Upper lobe of left lung (tissue), 6 donors: Measurements from ENCODE around the gene SGMS1. TPM values are rescaled to one million over a fixed set of nuclear protein-coding genes. Genes with fewer than 3 reads are reported as not detected.

Source experiments
- ATAC-seq, 2 donors: fragments of 200-7000 bp; cut with Tn5 transposase; one replicate each; pipeline ENCODE4 v1.9.1; 2022; ENCODE audit warnings: mild to moderate bottlenecking in 2 of 2, moderate library complexity in 2 of 2; ENCODE audit not compliant: low FRiP score in 2 of 2
- DNase-seq, 2 donors: peaks; one replicate each; pipeline ENCODE4 v3.0.0-alpha.2; 2019 to 2020
- H3K27ac ChIP-seq, 4 donors: fragments of 200-600 bp; sonication (generic); one replicate each; pipeline ENCODE4 v1.5.1; 2016 to 2019
- H3K27me3 ChIP-seq, 4 donors: fragments of 200-600 bp; sonication (generic); one replicate each; pipeline ENCODE4 v1.5.1; 2017 to 2019
- H3K36me3 ChIP-seq, 4 donors: fragments of 200-600 bp; sonication (generic); one replicate each; pipeline ENCODE4 v1.5.1; 2016 to 2019
- H3K4me1 ChIP-seq, 4 donors: fragments of 200-600 bp; sonication (generic); one replicate each; pipeline ENCODE4 v1.5.1; 2018 to 2019
- H3K4me3 ChIP-seq, 4 donors: fragments of 200-600 bp; sonication (generic); one replicate each; pipeline ENCODE4 v1.5.1; 2017 to 2019; ENCODE audit warnings: mild to moderate bottlenecking in 2 of 4, moderate library complexity in 1 of 4
- H3K9me3 ChIP-seq, 4 donors: fragments of 200-600 bp; sonication (generic); one replicate each; pipeline ENCODE4 v1.5.1; 2018 to 2019
- CTCF ChIP-seq, 6 experiments: fragments of 450-650 bp in 4 of 6; fragments of 200-600 bp in 2 of 6; sonication (generic) in 2 of 6; IDR thresholded peaks; one replicate each; pipeline ENCODE4 v1.5.1; 2016 to 2019; ENCODE audit warnings: antibody characterized with exemption in 6 of 6
- EP300 ChIP-seq, 4 donors: sonication (generic); formaldehyde crosslinking; IDR thresholded peaks; one replicate each; pipeline ENCODE4 v1.5.1; 2017; ENCODE audit warnings: antibody characterized with exemption in 4 of 4, control low read depth in 2 of 4
- POLR2A ChIP-seq, 4 donors: fragments of 450-650 bp; IDR thresholded peaks; one replicate each; pipeline ENCODE4 v1.5.1; 2016 to 2017; ENCODE audit warnings: antibody characterized with exemption in 4 of 4, mild to moderate bottlenecking in 2 of 4
- POLR2AphosphoS5 ChIP-seq, 2 donors: sonication (generic); formaldehyde crosslinking; IDR thresholded peaks; one replicate each; pipeline ENCODE4 v1.5.1; 2017; ENCODE audit warnings: antibody characterized with exemption in 2 of 2
- WGBS, 2 donors: methylation state at CpG; one replicate each; pipeline ENCODE4 v1.1.5; 2017 to 2018; 5-methylcytosine and 5-hydroxymethylcytosine counted together
- total RNA-seq, 6 donors: library from RNA; depleted of rRNA in 4 of 6; stranded (reverse); fragments of >200 nt in 4 of 6; gene quantifications; one replicate each; pipeline versions ENCODE4 v1.1.0 to v1.2.1, GENCODE V29; 2016 to 2021
- donor health status: DM: no; HTN: no; CAD: no; lungs with moderate emphysema.
- donor health status: DM: no; HTN: yes; CAD: no; lungs with severe emphysema.

The SGMS1 gene
- total RNA-seq, 6 donors from 2014 or later: 66.7 to 230 (median 173) TPM

GRCh38 chr10:50281210-50281966 lies 342.4 kb downstream of the SGMS1 start:
- H3K36me3 ChIP-seq: no peaks in the 10 kb centered on the region
- no peaks in the 10 kb centered on the region for H3K4me1 ChIP-seq
- ATAC-seq (no peak), DNase-seq (no peak)
- no peak overlapping the region for H3K4me3 ChIP-seq
- no peaks in the 10 kb centered on the region for H3K9me3 ChIP-seq
- WGBS, 2 donors: 81 to 83% methylated on average over 8 of the region's 8 CpGs
- no peak overlapping the region for H3K27ac ChIP-seq
- H3K27me3 ChIP-seq: no peaks in the 10 kb centered on the region
- TF ChIP-seq CTCF (IDR thresholded peaks at IDR 0.05): no peak
- TF ChIP-seq POLR2A (IDR thresholded peaks at IDR 0.05): no peak
- no peak for TF ChIP-seq EP300 (IDR thresholded peaks at IDR 0.05)
- TF ChIP-seq POLR2AphosphoS5 (IDR thresholded peaks at IDR 0.05): no peak

- no peak overlapping the region for H3K4me3 ChIP-seq
- 48 to 71% methylated on average over 5 of the region's 5 CpGs for WGBS, 2 donors
- ATAC-seq: no peak
- H3K27me3 ChIP-seq: no peaks in the 10 kb centered on the region
- no peak for DNase-seq
- no peaks in the 10 kb centered on the region for H3K9me3 ChIP-seq
- H3K4me1 ChIP-seq: no peaks in the 10 kb centered on the region
- no peak for TF ChIP-seq EP300 (IDR thresholded peaks at IDR 0.05)
- no peak for TF ChIP-seq CTCF (IDR thresholded peaks at IDR 0.05)
- TF ChIP-seq POLR2A (IDR thresholded peaks at IDR 0.05): no peak
- TF ChIP-seq POLR2AphosphoS5 (IDR thresholded peaks at IDR 0.05): no peak
- H3K36me3 ChIP-seq: no peaks in the 10 kb centered on the region
- H3K27ac ChIP-seq: no peak overlapping the region
Measured at GRCh38 chr10:50280049-50280841, 343.5 kb downstream of the SGMS1 start.

- no peaks in the 10 kb centered on the region for H3K4me1 ChIP-seq
- WGBS, 2 donors: 66% methylated on average over 5 of the region's 5 CpGs
- H3K27me3 ChIP-seq: no peaks in the 10 kb centered on the region
- DNase-seq (no peak), ATAC-seq (peak in 1 of 2 donors; percentile 16)
- H3K4me3 ChIP-seq: no peak overlapping the region
- no peaks in the 10 kb centered on the region for H3K36me3 ChIP-seq
- no peak for TF ChIP-seq POLR2AphosphoS5 (IDR thresholded peaks at IDR 0.05)
- no peak for TF ChIP-seq CTCF (IDR thresholded peaks at IDR 0.05)
- TF ChIP-seq EP300 (IDR thresholded peaks at IDR 0.05): no peak
- no peak for TF ChIP-seq POLR2A (IDR thresholded peaks at IDR 0.05)
- no peaks in the 10 kb centered on the region for H3K9me3 ChIP-seq
- no peak overlapping the region for H3K27ac ChIP-seq
Measured at GRCh38 chr10:50279489-50279888, 344.3 kb downstream of the SGMS1 start.

GRCh38 chr10:50275650-50276235 lies 348.0 kb downstream of the SGMS1 start:
- ATAC-seq: peak in 1 of 2 donors; percentile 58
- Histone ChIP-seq H3K27ac (no peak overlapping the region), H3K4me1 (no peaks in the 10 kb centered on the region), H3K9me3 (no peaks in the 10 kb centered on the region), H3K36me3 (no peaks in the 10 kb centered on the region), H3K27me3 (no peaks in the 10 kb centered on the region), H3K4me3 (no peak overlapping the region)
- TF ChIP-seq CTCF (IDR thresholded peaks at IDR 0.05): peak in 5 of 6 experiments; percentile 21 to 47 (median 24)
- no peak for TF ChIP-seq POLR2A (IDR thresholded peaks at IDR 0.05)
- no peak for TF ChIP-seq EP300 (IDR thresholded peaks at IDR 0.05)
- no peak for TF ChIP-seq POLR2AphosphoS5 (IDR thresholded peaks at IDR 0.05)
- 54 to 61% methylated on average over 3 of the region's 3 CpGs for WGBS, 2 donors
- no peak for DNase-seq
